ENCODE data around the gene GPRIN2.
"Not testable (repeated sequence)": the region's sequence is repeated elsewhere in the genome, so short reads cannot be mapped to it uniquely, and the experiment has no call there.

Gene GPRIN2

GRCh38 chr10:46556515-46557318 is at the start of gene GPRIN2:
GPRIN2 (minus strand) TSS chr10:46556658; CDS start chr10:46550736, 5,922 bp downstream.
- CTCF ChIA-PET: no interaction called here
- DNase-seq: no peak
- no peak within 1 kb of the TSS for H3K4me3 Mint-ChIP-seq
- no peak within 1 kb of the TSS for H3K27ac Mint-ChIP-seq
- H3K27me3 Mint-ChIP-seq: no peaks in the 10 kb centered on the region
- H3K4me1 Mint-ChIP-seq: peaks cover 3% of the 10 kb centered on the region
- H3K9me3 Mint-ChIP-seq: no peaks in the 10 kb centered on the region
- H3K36me3 Mint-ChIP-seq: no peaks in the 10 kb centered on the region

- H3K36me3 Mint-ChIP-seq, H3K4me1 Mint-ChIP-seq, H3K9me3 Mint-ChIP-seq, H3K27me3 Mint-ChIP-seq, H3K27ac Mint-ChIP-seq, H3K4me3 Mint-ChIP-seq, CTCF ChIA-PET: not testable (repeated sequence)
- DNase-seq: peak; percentile 21
These were observed 44.1 kb upstream of the GPRIN2 start for GRCh38 chr10:46600516-46600915.

- H3K4me3 Mint-ChIP-seq: peak overlapping the region; percentile 47
- DNase-seq, H3K9me3 Mint-ChIP-seq, H3K36me3 Mint-ChIP-seq, CTCF ChIA-PET, H3K27ac Mint-ChIP-seq, H3K4me1 Mint-ChIP-seq, H3K27me3 Mint-ChIP-seq: not testable (repeated sequence)
These were observed 41.3 kb upstream of the GPRIN2 start for GRCh38 chr10:46597616-46598246.

- H3K27ac Mint-ChIP-seq, H3K4me1 Mint-ChIP-seq, H3K9me3 Mint-ChIP-seq, CTCF ChIA-PET, H3K27me3 Mint-ChIP-seq, H3K36me3 Mint-ChIP-seq, DNase-seq, H3K4me3 Mint-ChIP-seq: not testable (repeated sequence)
These were observed 40.1 kb upstream of the GPRIN2 start for GRCh38 chr10:46596570-46596969.

GRCh38 chr10:46594453-46595063 is 38.1 kb upstream of the GPRIN2 start:
- H3K27ac Mint-ChIP-seq, CTCF ChIA-PET, H3K4me1 Mint-ChIP-seq, H3K27me3 Mint-ChIP-seq, H3K36me3 Mint-ChIP-seq, H3K9me3 Mint-ChIP-seq, DNase-seq, H3K4me3 Mint-ChIP-seq: not testable (repeated sequence)

GRCh38 chr10:46593307-46593706 is 36.8 kb upstream of the GPRIN2 start:
- DNase-seq, H3K9me3 Mint-ChIP-seq, H3K36me3 Mint-ChIP-seq, H3K27me3 Mint-ChIP-seq, H3K4me3 Mint-ChIP-seq, H3K4me1 Mint-ChIP-seq, H3K27ac Mint-ChIP-seq, CTCF ChIA-PET: not testable (repeated sequence)

- H3K36me3 Mint-ChIP-seq, H3K27me3 Mint-ChIP-seq, H3K4me3 Mint-ChIP-seq, DNase-seq, H3K4me1 Mint-ChIP-seq, H3K9me3 Mint-ChIP-seq, H3K27ac Mint-ChIP-seq, CTCF ChIA-PET: not testable (repeated sequence)
These were observed 34.6 kb upstream of the GPRIN2 start for GRCh38 chr10:46591053-46591452.

- H3K27me3 Mint-ChIP-seq, H3K4me3 Mint-ChIP-seq, H3K9me3 Mint-ChIP-seq, H3K4me1 Mint-ChIP-seq, H3K27ac Mint-ChIP-seq, CTCF ChIA-PET, H3K36me3 Mint-ChIP-seq, DNase-seq: not testable (repeated sequence)
These were observed 33.1 kb upstream of the GPRIN2 start for GRCh38 chr10:46589589-46589988.

- H3K4me3 Mint-ChIP-seq, CTCF ChIA-PET, H3K27me3 Mint-ChIP-seq, H3K36me3 Mint-ChIP-seq, H3K27ac Mint-ChIP-seq, DNase-seq, H3K9me3 Mint-ChIP-seq, H3K4me1 Mint-ChIP-seq: not testable (repeated sequence)
These were observed 31.8 kb upstream of the GPRIN2 start for GRCh38 chr10:46588221-46588620.

GRCh38 chr10:46587546-46587945 is 31.1 kb upstream of the GPRIN2 start:
- H3K4me1 Mint-ChIP-seq, H3K9me3 Mint-ChIP-seq, H3K4me3 Mint-ChIP-seq, DNase-seq, CTCF ChIA-PET, H3K27ac Mint-ChIP-seq, H3K27me3 Mint-ChIP-seq, H3K36me3 Mint-ChIP-seq: not testable (repeated sequence)

- DNase-seq, CTCF ChIA-PET, H3K9me3 Mint-ChIP-seq, H3K27me3 Mint-ChIP-seq, H3K36me3 Mint-ChIP-seq, H3K27ac Mint-ChIP-seq, H3K4me1 Mint-ChIP-seq, H3K4me3 Mint-ChIP-seq: not testable (repeated sequence)
These were observed 28.8 kb upstream of the GPRIN2 start for GRCh38 chr10:46585246-46585645.

GRCh38 chr10:46584196-46584595 is 27.7 kb upstream of the GPRIN2 start:
- H3K27me3 Mint-ChIP-seq, H3K27ac Mint-ChIP-seq, H3K9me3 Mint-ChIP-seq, DNase-seq, H3K4me1 Mint-ChIP-seq, H3K4me3 Mint-ChIP-seq, H3K36me3 Mint-ChIP-seq, CTCF ChIA-PET: not testable (repeated sequence)

GRCh38 chr10:46582568-46582967 is 26.1 kb upstream of the GPRIN2 start:
- CTCF ChIA-PET, H3K4me1 Mint-ChIP-seq, H3K9me3 Mint-ChIP-seq, H3K36me3 Mint-ChIP-seq, H3K27me3 Mint-ChIP-seq, H3K4me3 Mint-ChIP-seq, DNase-seq, H3K27ac Mint-ChIP-seq: not testable (repeated sequence)

GRCh38 chr10:46581997-46582396 is 25.5 kb upstream of the GPRIN2 start:
- DNase-seq, H3K27me3 Mint-ChIP-seq, H3K9me3 Mint-ChIP-seq, H3K36me3 Mint-ChIP-seq, H3K27ac Mint-ChIP-seq, H3K4me3 Mint-ChIP-seq, CTCF ChIA-PET, H3K4me1 Mint-ChIP-seq: not testable (repeated sequence)

GRCh38 chr10:46579378-46579777 is 22.9 kb upstream of the GPRIN2 start:
- H3K9me3 Mint-ChIP-seq, H3K36me3 Mint-ChIP-seq, H3K27me3 Mint-ChIP-seq, CTCF ChIA-PET, DNase-seq, H3K4me3 Mint-ChIP-seq, H3K4me1 Mint-ChIP-seq, H3K27ac Mint-ChIP-seq: not testable (repeated sequence)
